ENCODE data around the gene DNAAF1.

GRCh38 chr16:84174396-84174795 is 29.3 kb downstream of the DNAAF1 start:
- TF ChIP-seq POLR2A (IDR thresholded peaks at IDR 0.05) (no peak), CTCF (IDR thresholded peaks at IDR 0.05) (no peak)
